GM18868 (cell line): ENCODE measurements around the gene MLLT6.

Source experiments
- ATAC-seq: cut with Tn5 transposase; IDR thresholded peaks from one replicate; pipeline ENCODE4 v1.9.1; 2021; ENCODE audit warnings: mild to moderate bottlenecking, moderate library complexity; ENCODE audit not compliant: unreplicated experiment

MLLT6 gene

DNA sequence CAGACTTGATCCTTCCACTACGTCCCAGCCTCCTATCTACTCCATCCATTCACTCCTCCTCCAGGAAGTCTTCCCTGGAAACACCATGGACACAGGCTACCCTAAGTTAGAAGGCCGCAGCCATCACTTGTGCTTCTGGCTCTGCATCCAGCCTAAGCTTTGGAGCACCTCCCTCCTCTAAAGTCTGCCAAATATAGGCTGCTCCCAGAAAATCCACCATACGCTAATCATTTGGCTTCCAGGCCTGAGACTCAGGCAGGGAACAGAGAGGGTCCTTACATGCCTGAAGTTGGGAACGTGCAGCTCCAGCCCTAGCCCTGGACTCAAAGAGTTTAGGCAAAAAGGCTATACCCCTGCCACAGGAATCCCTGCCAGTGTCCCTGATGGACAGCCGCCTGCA, 36.4 kb downstream of the MLLT6 start:
- ATAC-seq: no peak

DNA sequence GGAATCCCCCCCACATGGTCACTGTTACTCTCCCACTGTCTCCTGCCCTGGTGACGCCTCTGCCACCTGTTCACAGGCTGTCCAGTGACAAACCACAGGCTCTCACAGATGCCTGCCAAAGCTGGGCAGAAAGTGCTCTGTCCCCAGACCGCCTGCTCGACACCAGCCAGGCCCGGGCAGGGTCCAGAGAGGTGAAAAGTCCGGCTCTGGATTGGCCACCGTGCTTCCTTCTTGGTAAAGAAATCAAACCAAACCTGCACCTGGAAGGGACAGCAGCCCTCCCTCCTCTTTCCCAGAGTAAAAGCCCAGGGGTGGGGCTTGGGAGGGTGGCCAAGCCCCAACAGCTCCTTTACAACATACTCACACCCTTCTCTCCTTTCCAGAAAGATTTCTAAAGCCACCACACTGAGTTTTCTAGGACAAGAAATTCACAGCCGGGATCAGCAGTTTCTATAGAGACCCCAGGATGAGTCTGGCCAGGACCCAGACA, 36.9 kb downstream of the MLLT6 start:
- ATAC-seq: no peak

DNA sequence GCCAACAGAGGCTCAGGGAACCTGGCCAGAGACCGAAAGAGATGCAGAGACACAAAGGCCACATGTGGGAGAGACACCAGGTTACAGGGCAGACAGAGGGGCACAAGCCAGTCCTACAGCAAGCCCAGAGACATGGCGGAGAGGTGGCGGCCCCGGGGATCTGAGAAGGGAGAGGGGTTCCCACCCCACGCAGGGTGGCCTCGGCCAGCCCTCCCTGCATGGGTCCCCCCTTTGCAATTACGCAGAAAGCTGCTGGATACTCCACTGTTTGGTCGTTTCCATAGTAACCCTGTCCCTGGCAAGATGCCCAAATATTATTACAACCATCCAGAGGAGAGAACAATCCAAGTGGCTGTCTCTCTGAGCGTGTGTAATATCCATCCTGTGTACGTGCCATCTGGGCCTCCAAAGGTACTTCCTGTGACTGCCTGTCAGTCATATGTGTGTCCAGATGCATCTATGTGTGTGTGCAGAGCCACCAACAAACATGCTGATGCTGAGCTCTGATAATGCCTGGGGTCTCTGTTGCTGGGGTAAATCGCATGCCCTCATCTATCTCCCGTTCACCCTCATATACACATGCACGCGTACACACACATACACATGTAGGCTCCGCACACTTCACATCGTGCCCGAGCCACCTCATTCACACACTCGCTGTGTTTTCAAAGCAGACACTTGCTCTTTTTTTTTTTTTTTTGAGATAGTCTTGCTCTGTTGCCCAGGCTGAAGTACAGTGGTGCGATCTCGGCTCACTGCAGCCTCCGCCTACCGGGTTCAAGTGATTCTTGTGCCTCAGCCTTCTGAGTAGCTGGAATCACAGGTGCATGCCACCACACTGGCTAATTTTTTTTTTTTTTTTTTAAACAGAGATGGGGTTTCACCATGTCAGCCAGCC, 37.6 kb downstream of the MLLT6 start:
- no peak for ATAC-seq

- no peak for ATAC-seq
Measured at GRCh38 chr17:38743556-38744171, 38.6 kb downstream of the MLLT6 start.

GRCh38 chr17:38745545-38745944, 40.5 kb downstream of the MLLT6 start:
- no peak for ATAC-seq

DNA sequence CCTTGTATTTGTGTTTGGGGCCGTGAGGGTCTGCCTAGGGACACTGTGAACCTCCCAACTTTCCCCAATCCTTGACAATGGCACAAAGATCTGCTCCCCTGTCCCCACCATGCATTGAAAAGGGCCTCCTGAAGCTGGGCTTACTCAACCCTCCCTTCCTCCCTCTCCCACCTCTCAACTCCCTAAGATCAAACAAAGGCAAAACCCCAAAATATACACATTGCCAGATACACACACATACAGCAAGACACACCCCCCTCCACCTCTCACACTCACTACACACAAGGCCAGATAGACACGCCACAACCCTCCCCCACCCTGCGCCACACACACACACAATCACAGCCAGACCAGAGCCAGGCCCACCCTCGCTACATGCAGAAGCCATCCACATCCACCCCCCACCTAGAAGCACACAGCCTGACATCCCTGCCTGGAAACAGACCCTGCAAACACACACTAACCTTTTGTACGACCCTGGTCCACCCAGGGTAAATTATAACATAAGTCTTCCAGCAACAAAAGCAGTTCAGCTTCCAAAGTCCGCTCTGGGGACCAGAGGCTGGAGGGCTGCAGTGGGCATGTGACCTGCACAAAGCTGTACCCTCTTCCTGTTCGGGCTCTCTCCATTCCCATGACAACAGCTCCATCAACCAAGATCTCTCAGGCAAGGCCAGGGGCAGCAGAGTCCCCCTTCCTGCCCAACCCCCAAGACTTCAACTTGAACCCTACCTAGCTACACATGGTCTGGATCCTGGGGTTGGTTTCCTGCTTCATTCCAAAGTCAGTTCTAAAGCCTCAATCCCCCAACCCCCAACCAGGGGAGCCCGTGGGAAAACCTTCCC, 41.2 kb downstream of the MLLT6 start:
- ATAC-seq: no peak

DNA sequence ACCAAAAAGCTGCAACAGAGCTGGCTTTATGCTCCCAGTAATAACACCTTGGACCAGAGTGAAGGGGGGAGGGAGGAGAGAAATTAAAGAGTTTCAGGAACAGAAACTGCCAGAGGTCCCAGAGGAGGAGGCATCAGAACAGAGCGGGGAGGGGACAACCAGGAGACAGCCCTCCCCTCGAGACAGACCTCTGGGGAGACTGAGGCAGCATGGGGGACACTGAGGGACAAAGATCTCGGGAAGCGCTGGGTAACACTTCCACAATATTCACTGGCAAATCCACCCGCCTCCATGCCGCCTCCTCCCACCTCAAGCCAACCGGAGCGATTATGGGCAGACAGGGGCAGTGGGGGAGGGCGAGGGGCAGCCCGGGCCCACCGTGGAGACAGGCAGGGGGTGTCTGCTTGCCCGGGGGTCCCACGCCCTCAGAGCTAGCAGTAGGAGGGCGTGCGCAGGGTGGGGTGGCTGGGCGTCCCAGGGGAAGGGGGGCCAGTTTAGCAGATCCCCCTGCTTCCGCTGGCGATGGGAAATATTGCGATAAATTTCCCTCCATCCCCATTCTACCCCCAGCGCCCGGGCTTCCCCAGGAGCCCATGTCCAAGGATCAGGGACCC, 41.9 kb downstream of the MLLT6 start:
- ATAC-seq: no peak

DNA sequence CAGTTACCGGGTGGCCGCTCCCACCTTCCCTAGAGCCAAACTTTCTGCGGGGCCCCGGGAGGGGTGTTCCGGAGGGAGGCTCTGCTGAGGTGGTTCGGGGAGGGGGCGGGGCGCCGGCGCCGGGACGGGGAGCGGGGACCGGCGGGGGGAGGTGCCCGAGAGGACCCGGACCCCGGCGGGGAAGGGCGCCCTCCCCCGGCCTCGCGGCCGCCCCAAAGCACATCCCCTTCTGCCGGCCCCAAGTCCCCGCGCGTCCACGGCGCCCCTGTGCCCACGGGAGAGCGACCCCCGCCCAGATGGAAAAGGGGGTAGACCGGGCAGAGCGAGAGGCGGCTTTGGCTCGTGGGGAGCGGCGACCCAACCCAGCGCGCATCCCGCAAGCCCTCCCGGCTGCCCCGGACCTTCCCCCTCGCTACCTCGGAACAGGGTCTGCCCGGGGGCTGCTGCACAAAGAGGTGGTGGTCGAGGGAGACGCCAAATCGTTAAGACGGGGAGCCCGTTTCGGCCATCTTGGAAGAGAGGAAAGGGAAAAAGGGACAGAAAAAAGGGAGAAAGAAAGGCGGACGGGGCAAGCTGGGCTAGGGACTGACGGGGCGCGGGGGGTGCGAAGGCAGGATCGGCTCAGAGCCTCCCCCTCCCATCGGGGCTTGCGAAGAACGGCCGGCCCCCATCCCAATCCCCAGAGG, 42.5 kb downstream of the MLLT6 start:
- ATAC-seq: no peak

DNA sequence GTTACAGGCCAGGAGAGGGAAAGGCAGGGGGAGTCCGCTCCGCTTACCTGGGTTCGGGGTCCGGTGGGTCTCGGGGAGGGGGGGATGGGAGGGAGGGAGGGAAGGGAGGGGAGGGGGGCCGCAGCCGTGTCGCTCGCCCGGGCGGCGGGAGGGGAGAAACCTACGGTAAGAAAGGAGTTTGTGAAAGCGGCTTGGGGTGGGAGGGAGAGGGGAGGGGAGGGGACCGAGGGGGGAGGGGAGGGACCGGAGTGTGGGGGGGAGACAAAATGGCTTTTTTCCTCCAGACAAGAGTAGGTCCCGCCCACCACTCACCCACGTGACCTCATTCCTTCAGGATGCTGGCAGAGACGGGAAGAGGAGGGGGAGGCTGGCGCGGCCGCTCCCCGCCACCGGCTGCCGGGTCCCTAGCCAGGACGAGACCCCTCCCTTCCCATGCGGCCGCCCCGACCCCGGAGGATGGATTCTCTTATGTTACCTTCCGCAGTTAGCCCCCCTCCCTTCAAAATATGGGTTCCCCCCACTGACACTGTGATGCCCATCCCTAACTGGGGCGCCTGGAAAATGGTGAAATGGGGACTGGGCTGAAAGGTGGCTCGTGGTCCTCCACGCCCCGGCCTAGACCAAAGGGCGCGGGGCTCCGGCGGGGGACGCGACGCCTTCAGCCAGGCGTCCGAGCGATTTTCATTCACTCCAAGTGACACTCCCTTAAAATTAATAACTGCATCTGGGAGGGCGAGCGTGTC, 43.2 kb downstream of the MLLT6 start, which contains the start of gene PCGF2:
Gene PCGF2 (minus strand): TSS at position 188 of the 743 bp plus-strand sequence. CDS start 7,934 bp downstream, outside the sequence.
- ATAC-seq: no peak

GRCh38 chr17:38748892-38749222, 43.8 kb downstream of the MLLT6 start:
- no peak for ATAC-seq

DNA sequence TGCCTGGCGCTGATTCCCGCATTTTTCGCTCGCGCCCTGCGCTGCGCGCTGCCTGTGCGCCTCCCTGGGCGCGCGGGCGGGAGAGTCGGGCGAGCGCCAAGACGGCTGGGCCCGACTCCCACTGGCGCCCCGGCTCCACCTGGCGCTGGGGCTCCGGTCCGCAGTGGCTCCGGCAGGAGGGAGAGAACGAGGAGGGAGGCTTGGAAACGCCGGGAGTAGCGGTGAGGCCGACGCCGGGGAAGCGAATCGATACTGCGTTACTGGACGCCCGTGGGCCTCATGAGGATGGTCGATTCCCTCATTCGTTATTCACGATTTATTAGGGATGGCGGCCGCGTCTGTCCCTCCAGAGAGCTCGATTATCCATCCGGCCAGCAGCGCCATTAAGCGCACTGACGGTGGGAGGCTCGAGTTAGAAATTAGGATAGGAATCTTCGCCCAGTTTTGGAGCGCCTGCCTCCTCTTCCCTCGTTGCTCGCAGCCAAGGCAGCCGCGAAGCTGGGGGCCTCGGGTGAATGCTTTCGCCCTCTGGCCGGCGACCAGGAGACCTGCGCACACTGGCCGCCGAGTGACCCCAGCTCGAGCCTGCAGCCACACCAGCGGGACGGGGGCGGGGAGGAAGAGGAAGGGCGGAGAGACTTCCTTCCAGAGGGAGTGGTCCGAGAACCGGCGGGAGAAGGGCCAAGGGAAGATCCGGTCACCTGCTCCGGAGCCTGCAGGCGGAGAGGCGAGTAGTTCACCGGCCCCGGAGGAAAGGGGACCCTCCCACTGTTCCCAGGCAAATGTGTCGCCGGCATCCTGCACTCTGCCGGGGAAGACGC, 44.4 kb downstream of the MLLT6 start:
- no peak for ATAC-seq

DNA sequence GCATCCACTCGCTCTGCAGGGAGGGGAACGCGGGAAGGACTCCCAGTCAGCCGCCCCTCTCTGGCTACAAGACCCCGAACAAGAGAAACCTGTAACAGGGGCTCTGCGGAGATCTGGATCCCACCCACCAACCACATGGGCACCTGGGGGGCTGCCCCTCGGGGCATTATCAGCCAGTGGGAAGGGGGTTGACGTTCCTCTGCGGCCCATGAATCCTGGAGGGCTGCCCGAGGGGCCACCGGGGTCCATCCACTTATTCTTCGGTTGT, 44.9 kb downstream of the MLLT6 start:
- ATAC-seq: no peak

- no peak for ATAC-seq
Measured at GRCh38 chr17:38750312-38751121, 45.4 kb downstream of the MLLT6 start.

GRCh38 chr17:38751144-38751807, 46.2 kb downstream of the MLLT6 start:
- no peak for ATAC-seq

- peak; percentile 5 for ATAC-seq
Measured at GRCh38 chr17:38751808-38752307, 46.8 kb downstream of the MLLT6 start.

- ATAC-seq: peak; percentile 86
Measured at GRCh38 chr17:38752308-38753070, 47.4 kb downstream of the MLLT6 start, which contains the start of gene PSMB3. TSS of gene PSMB3 (plus strand) at chr17:38752741. CDS start at chr17:38752827, 86 bp downstream.
